Peyer's patch (tissue), 4 donors: ENCODE data around the gene PANX2. TPM values are rescaled to one million over a fixed set of nuclear protein-coding genes. Genes with fewer than 3 reads are reported as not detected.

Experiments
- DNase-seq, 3 donors: peaks; one replicate each; pipeline ENCODE4 v3.0.0-alpha.2; 2017 to 2019
- H3K27ac ChIP-seq, 4 donors: fragments of 200-600 bp; sonication (generic); one replicate each; pipeline ENCODE4 v1.5.1; 2016 to 2019
- H3K27me3 ChIP-seq, 2 donors: fragments of 200-600 bp; sonication (generic); one replicate each; pipeline ENCODE4 v1.5.1; 2019
- H3K36me3 ChIP-seq, 3 donors: fragments of 200-600 bp; sonication (generic); one replicate each; pipeline ENCODE4 v1.5.1; 2016 to 2019
- H3K4me1 ChIP-seq, 4 donors: fragments of 200-600 bp; sonication (generic); one replicate each; pipeline ENCODE4 v1.5.1; 2016 to 2019
- H3K4me3 ChIP-seq, 4 donors: fragments of 200-600 bp; sonication (generic); 1 replicate in 3 of 4; 2 replicates in 1 of 4; pipeline ENCODE4 v1.5.1; 2016 to 2019; ENCODE audit warnings: mild to moderate bottlenecking in 1 of 4
- H3K9me3 ChIP-seq, 4 donors: fragments of 200-600 bp; sonication (generic); one replicate each; pipeline ENCODE4 v1.5.1; 2016 to 2019; ENCODE audit warnings: mild to moderate bottlenecking in 1 of 4
- POLR2A ChIP-seq, 2 donors: fragments of 450-650 bp; IDR thresholded peaks; one replicate each; pipeline ENCODE4 v1.5.1; 2017; ENCODE audit warnings: antibody characterized with exemption in 2 of 2, mild to moderate bottlenecking in 2 of 2, moderate library complexity in 2 of 2
- total RNA-seq, 4 donors: library from RNA; depleted of rRNA; stranded (reverse); fragments of >200 nt; gene quantifications; one replicate each; pipeline ENCODE4 v1.1.0, GENCODE V29; 2016
- TF ChIP-seq, protein P1 (sequence below), 6 experiments: fragments of 450-650 bp in 4 of 6; fragments of 200-600 bp in 2 of 6; sonication (generic) in 1 of 6; IDR thresholded peaks; one replicate each; pipeline ENCODE4 v1.5.1; 2017 to 2019; ENCODE audit warnings: antibody characterized with exemption in 6 of 6, mild to moderate bottlenecking in 3 of 6, moderate library complexity in 1 of 6

The PANX2 gene
- total RNA-seq, 4 donors from 2014 or later, result 0.40 TPM; not detected in 3

DNA sequence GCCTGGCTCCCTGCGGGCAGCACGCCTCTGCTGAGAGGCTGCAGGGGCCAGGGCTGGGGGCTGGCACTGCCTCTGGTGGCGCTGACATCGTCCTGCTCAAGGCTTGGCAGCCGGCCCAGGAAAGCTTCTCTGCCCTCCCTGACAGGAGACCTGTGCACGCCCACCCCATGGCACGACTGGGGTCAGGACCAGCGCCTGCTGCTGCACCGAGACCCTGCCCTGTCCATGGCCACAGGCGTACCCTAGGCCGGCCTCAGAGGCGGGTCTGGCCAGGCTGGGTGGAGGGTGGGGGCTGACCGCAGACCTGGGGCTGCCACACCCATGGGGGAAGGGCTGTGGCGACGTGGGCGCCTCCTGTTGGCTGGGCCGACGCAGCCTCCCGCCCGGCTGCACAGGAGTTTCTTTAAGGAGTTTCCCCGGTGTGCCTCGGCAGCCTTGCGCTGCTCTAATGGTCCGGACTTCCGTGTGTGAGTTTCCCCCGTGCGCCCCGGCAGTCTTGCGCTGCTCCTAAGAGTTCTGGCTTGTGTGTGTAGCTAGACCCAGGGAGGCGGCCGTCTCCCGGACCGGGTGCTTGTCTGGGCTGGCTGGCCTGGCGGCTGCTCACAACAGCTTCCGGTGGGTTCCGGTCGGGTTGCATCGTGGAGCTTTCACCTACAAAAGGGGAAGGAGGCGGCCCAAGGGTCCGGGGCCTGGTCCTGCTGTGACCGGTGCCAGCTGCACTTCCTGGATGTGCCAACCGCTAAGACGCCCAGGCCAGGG is 19.8 kb downstream of the PANX2 start:
- peak overlapping the region; percentile 88 to 97 (median 95) for H3K27ac ChIP-seq
- peak overlapping the region; percentile 42 to 62 (median 52) for H3K4me3 ChIP-seq
- H3K9me3 ChIP-seq, result no peaks in the 10 kb centered on the region
- TF ChIP-seq, protein P1, sequence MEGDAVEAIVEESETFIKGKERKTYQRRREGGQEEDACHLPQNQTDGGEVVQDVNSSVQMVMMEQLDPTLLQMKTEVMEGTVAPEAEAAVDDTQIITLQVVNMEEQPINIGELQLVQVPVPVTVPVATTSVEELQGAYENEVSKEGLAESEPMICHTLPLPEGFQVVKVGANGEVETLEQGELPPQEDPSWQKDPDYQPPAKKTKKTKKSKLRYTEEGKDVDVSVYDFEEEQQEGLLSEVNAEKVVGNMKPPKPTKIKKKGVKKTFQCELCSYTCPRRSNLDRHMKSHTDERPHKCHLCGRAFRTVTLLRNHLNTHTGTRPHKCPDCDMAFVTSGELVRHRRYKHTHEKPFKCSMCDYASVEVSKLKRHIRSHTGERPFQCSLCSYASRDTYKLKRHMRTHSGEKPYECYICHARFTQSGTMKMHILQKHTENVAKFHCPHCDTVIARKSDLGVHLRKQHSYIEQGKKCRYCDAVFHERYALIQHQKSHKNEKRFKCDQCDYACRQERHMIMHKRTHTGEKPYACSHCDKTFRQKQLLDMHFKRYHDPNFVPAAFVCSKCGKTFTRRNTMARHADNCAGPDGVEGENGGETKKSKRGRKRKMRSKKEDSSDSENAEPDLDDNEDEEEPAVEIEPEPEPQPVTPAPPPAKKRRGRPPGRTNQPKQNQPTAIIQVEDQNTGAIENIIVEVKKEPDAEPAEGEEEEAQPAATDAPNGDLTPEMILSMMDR (IDR thresholded peaks at IDR 0.05), result peak in 4 of 6 experiments; percentile 49 to 63 (median 53)
- TF ChIP-seq POLR2A (IDR thresholded peaks at IDR 0.05), result peak; percentile 62 to 77
- H3K36me3 ChIP-seq, result peaks cover 0 to 19% (median 0%) of the 10 kb centered on the region in 3 donors
- no peaks in the 10 kb centered on the region for H3K27me3 ChIP-seq
- peak; percentile 92 to 95 (median 95) for DNase-seq
- H3K4me1 ChIP-seq, result peaks cover 4 to 69% (median 57%) of the 10 kb centered on the region in 4 donors

DNA sequence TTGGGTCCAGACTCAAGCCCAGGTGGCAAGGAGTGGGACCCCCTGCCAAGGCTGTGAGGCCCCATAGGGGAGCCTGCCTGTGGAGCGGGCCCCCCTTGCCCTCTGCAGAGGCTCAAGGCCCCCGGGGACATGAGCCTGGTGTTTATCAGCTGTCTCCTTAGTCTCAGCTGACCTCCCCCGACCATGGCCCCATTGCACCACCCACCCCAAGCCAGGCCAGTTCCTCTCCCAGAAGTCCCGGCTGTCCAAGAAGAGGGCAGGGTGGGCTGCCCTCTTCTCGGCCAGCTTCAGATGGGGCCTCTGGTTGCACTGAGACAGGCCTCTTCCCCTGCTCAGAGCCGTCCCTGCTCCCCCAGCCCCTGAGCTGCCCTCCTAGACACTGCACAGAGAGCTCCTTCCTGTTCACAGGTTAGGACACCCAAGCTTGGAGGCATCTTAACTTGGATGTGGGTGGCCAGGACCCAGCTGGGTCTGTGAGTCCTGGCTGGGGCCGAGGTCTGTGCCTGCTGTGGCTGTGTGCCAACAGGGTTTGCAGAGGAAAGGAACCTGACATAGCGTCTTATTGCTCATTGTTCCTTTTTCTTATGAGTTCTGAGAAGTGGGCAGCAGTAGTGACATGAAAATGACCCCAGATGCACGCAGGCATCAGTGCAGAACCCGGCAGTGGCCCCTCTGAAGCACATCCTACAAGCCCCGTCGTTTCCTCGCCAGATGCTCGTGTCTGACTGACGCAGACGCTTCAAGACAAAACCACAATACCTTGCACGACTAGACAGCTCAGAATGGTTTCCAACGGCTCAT is 20.6 kb downstream of the PANX2 start:
- no peaks in the 10 kb centered on the region for H3K27me3 ChIP-seq
- no peaks in the 10 kb centered on the region for H3K9me3 ChIP-seq
- peak overlapping the region; percentile 88 to 97 (median 95) for H3K27ac ChIP-seq
- H3K4me1 ChIP-seq, result peaks cover 4 to 68% (median 56%) of the 10 kb centered on the region in 4 donors
- TF ChIP-seq, protein P1 (IDR thresholded peaks at IDR 0.05), result no peak
- no peak for TF ChIP-seq POLR2A (IDR thresholded peaks at IDR 0.05)
- peaks cover 0 to 25% (median 0%) of the 10 kb centered on the region in 3 donors for H3K36me3 ChIP-seq
- H3K4me3 ChIP-seq, result peak overlapping the region; percentile 42 to 62 (median 52)
- DNase-seq, result peak in 2 of 3 donors; percentile 95

DNA sequence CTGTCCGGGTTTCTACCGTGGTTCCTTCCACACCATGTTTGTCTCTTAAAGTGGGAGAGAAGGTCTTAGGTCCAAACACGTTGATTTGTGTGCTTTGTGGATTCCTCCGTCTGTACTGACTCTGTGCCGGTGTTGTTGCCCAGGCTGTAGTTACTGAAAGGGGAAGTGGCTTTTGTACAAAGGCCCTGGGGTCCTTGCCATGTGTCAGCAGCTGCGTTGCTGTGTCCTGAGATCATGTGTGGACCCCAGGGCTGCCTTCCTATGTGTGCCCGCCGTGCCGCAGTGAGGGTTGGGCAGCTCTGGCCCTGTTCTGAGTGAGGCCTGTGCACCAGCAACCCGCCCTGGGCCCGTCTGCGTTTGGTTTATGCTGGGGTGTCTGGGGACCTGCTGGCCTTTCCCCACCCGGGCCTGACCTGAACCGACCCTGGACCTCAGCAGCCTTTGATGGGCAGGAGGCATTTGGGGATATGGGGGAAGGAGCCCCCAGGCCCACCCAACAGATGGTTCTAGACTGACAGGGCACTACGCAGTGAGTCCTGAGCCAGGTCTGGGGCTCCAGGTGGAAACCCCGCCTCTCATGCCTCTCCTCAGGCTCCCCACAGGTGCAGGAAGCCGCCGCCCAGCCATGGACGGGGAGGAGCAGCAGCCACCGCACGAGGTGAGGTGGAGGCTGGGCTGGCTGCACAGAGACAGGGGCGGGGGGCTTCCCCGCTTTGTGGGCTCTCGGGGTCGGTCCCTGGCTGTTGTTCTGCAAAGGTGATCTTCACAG is 22.1 kb downstream of the PANX2 start:
- H3K27ac ChIP-seq, result peak overlapping the region; percentile 26 to 97 (median 92)
- no peaks in the 10 kb centered on the region for H3K27me3 ChIP-seq
- peak in 2 of 3 donors; percentile 84 to 85 for DNase-seq
- peak overlapping the region in 3 of 4 donors; percentile 2 to 43 (median 9) for H3K4me3 ChIP-seq
- peaks cover 0 to 56% (median 46%) of the 10 kb centered on the region in 4 donors for H3K4me1 ChIP-seq
- H3K36me3 ChIP-seq, result peaks cover 0 to 36% (median 0%) of the 10 kb centered on the region in 3 donors
- TF ChIP-seq, protein P1 (IDR thresholded peaks at IDR 0.05), result no peak
- TF ChIP-seq POLR2A (IDR thresholded peaks at IDR 0.05), result no peak
- H3K9me3 ChIP-seq, result no peaks in the 10 kb centered on the region

DNA sequence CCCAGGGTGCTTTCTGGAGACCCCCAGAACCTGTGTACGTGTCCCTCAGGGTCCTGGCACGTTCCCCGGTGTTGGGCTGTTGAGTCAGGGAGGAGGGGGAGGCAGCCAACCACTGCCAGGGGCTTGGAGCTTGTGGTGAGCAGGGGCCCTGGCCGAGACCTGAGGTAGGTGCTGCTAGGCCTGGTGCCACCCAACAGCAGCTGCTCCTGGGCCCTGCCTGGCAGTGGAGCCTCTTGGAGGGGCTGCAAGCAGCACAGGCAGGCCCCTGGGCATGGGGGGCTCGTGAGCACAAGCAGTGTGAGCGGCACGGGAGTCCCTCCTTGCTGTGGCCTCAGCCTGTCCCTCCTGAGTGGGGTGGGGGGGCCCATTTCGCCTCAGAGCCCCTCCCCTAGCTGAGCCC is 23.1 kb downstream of the PANX2 start:
- Histone ChIP-seq H3K27ac (peak overlapping the region in 1 of 4 donors; percentile 97), H3K9me3 (no peaks in the 10 kb centered on the region), H3K36me3 (peaks cover 0 to 46% (median 0%) of the 10 kb centered on the region in 3 donors), H3K4me1 (peaks cover 0 to 51% (median 41%) of the 10 kb centered on the region in 4 donors), H3K4me3 (no peak overlapping the region), H3K27me3 (no peaks in the 10 kb centered on the region)
- no peak for TF ChIP-seq POLR2A (IDR thresholded peaks at IDR 0.05)
- TF ChIP-seq, protein P1 (IDR thresholded peaks at IDR 0.05), result no peak
- no peak for DNase-seq
